Measurements from ENCODE around the gene MOXD1.

Gene MOXD1

GRCh38 chr6:132399376-132400074, 1.8 kb downstream of the MOXD1 start:
- no peak for DNase-seq

DNA sequence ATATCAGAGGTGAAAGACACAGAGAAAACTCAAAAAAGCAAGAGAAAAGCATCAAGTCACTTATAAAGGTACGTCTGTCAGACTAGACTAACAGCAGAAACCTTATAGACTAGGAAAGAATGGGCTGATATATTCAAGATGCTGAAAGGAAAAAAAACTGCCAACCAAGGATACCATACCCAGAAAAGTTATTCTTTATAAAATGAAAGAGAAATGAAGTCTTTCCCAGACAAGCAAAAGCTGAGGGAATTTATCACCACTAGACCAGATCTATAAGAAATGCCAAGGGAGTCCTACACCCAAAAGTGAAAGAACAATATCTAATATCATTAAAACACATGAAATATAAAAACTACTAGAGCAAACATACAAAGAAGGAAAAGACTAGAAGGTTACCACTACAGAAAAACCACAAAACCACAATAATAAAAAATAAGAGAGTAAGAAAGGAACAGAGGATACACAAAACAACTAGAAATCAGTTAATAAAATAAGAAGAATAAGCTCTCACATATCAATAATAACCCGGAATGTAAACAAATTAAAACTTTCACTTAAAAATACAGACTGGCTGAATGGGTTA, 6.2 kb downstream of the MOXD1 start:
- no peak for DNase-seq

DNA sequence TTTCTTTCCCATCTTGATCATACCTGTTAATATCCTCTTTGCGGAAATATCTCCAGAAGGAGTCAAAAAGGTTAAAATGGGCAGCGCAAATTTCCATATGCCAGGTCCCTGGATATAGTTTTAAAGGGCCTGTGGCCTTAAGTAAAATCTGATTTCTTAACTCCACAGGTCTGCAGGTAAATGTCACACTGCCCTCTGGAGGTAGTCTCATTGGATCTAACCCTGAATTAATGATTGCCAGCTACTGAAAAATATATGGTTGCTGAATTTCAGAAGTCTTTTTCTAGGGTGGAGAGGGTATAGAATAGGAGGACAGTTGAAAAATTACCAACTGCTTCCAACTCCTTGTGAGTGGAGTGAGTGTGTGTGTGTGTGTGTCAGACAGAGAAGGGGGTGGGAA, 8.5 kb downstream of the MOXD1 start:
- DNase-seq = no peak

DNA sequence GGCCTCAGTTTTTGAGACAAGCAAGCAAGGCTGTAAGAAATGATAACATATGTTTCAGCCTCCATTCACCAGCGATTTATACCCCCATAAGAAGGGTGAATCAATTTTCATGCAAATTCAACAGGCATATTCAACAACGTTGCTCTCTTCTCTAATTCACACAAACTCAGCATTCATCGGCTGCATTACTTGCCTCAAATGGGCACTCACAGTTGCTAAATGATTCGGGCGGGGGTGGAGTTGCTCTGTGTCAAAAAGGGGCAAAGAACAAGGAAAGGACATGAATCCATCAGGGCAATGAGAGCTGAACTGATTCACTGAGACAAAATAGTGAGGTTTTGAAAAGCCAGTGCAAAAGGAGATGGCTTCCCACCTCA, 9.0 kb downstream of the MOXD1 start:
- no peak for DNase-seq

DNA sequence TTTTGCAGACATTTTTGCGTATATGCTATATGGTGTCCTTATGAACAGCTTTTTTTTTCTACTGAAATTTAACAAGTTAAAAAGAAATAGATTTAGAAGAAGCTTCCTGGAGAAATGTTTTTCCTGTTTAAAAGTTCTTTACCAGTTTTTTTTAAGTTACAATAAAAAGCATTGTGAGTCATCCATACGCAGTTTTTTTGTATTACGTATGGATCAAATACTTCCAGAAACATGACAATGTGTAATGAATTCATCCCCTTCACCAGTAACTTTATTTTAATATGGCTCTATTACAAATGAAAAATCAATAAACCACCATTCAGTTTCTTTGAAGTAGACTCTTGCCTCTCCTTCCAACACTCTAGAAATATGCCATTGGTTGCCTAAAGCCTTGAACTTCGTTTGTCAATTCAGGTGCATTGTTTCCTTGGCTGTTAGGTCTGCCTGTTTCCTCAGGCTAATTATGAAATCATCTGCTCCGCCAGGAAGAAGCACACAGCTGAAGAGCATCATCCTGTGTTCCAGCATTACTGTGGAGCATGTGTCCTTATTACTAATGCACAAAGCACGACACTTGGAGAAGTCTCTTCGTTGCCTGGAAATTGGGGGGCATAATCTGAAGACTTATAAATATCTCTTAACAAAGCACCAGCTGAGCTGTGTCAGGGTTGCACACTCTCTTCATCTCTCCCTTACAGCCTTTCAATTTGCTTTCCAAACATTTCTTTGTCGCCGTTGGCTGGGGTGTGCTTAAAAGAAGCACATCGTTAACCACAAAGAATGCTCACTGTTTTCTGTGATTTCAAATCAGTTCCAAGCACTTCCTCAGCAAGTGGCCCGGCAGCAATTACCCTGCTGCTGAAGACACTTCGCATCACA, 9.6 kb downstream of the MOXD1 start:
- no peak for DNase-seq

DNA sequence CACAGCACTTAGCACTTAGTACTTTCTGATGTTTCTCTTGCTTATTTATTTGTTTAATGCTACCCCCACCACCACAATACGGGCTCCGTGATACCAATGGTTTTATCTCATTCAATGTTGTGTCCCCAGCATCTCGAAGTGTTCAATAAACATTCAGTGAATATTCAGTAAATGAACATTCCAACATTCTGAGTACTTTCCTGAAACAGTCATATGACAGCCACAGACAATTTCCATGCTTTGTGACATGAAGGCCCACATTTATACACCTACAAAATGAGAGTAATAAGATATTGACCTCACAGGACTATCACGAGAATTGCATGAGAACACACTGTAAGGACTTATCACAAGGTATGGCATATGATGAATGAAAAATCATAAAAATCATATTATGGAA, 10.8 kb downstream of the MOXD1 start:
- DNase-seq = no peak

DNA sequence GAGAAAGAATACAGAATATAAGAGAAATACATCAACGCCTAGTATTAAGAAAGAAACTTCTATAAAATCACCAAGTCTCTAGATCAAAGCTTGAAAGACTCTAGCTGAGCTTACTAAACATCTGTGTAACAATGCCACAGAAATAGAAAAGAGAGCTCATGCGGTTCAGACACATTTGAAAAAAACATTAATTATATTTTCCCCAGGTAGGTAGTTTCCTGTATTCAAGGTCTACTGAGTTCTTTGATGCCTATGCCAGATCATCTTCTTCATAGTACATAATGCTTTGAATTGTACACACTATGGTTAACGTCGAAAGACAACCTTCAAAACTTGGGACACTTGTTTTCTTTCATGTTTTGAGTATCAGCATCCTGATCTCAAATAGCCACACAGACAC, 11.3 kb downstream of the MOXD1 start:
- no peak for DNase-seq

DNA sequence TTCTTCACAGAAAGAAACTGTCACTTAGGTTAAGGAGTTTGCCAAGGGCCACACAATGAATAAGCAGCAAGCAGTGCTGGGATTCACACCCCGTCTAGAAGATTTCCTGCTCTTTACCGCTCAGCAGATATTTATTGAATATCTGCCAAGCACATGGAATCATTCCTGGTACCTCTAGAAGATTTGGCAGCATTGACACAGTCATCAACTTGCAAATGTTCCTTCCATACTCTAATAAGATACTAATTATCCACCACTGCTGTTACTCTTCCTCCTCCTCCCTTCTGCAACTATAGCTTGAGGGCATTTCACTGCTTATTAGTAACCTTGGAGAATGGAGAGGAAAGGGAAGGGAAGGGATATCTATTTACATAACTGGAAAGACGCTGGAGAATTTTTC, 13.0 kb downstream of the MOXD1 start:
- DNase-seq = no peak

DNA sequence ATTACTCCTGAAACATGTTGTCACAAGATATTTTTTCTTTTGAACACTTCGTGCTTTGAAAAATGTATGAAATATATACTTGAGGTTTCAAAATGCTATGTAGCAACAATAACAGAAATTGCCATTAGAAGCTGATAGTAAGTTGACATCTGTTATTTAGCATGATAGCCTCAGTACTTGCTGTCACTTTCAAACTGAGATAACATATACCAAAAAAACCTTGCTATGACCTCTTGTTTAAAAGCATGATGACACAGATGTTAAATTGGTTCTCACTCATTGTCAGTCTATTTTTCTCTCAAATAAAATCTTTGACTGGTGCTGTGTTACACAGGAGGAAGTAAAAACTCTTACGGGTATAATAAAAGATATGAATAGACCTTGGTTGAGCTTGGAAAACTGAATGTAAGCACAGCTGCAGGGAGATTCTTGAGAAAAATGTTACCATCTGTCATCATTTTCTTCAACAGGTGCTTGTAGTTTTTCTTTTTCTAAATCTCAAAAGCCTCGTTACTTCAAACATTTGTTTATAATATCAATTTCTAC, 18.6 kb downstream of the MOXD1 start:
- DNase-seq = no peak

- DNase-seq = no peak
Measured at GRCh38 chr6:132381381-132381780, 19.9 kb downstream of the MOXD1 start.

DNA sequence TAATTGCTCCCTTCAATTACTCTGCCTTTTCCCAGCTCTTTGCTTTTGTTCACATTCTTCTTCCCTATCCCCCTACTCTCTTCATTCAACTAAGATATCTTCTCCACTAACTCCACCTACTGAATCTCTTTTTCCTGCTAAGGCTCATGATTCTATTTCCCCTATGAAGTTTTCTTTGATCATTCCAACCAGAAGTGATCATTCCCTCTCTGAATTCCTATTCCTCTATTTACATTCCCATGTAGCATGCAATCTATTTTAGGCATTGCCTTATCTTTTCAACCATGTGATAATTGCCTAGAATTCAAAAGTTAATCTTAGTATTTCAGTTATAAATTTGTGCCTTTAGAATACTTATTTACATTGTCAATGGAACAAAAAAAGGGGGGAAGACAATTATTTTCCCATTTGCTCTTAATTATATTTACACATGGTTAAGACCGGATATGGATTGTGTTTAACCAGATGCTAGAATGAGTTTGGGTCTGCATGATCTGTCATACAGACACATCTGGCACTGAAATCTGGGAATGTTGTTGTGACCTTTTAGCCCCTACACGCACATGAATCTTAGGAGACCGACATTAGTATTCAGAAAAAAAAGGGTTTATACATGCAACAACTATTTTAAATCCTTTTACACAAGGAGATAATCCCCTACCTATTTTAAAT, 20.8 kb downstream of the MOXD1 start:
- DNase-seq = no peak

GRCh38 chr6:132369526-132369925, 31.7 kb downstream of the MOXD1 start:
- DNase-seq = no peak

DNA sequence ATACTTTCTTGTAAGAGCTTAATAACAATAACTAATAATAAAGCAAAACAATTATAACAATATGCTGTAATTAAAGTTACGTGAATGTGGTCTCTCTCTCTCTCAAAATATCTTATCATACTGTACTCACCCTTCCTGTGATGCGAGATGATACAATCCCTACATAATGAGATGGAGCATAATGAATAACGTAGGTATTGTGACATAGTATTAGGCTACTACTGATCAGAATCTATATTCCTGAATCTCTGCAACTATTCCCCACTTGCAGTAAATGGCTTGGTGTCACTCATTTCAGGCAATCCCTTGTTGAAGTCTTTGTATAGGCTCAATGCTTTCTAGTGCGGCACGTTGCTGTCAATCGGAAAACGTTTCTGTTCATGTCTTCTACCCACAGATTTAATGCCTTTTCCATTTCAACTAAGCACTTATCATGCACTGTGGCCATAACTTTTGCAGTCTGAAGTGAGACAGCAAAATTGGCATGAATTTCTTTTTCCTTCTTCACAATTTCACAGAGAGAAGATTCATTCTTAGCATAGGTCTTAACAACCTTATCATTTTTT, 32.3 kb downstream of the MOXD1 start:
- no peak for DNase-seq

GRCh38 chr6:132365281-132365907, 35.9 kb downstream of the MOXD1 start:
- DNase-seq = no peak

- no peak for DNase-seq
Measured at GRCh38 chr6:132364306-132365074, 36.8 kb downstream of the MOXD1 start.

GRCh38 chr6:132362442-132363185, 38.7 kb downstream of the MOXD1 start:
- DNase-seq = no peak

DNA sequence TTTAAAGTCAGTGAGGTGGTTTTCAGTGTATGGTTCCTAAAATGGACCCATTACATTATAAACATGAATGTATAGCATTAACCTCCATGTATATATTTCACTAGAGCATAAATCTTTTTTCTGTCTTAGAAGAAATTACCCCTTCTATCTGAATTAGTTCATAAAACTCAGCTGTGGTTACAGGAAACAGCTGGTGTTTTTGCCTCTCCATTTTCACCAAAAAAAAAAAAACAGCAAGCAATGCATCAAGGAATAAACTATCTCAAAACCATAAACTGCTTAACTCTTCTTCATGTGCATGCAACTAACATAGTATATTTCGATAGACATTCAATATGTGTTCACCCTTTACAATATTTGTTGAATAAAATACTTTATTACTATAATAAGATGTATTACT, 40.2 kb downstream of the MOXD1 start:
- DNase-seq = no peak

- no peak for DNase-seq
Measured at GRCh38 chr6:132359886-132360285, 41.4 kb downstream of the MOXD1 start.

DNA sequence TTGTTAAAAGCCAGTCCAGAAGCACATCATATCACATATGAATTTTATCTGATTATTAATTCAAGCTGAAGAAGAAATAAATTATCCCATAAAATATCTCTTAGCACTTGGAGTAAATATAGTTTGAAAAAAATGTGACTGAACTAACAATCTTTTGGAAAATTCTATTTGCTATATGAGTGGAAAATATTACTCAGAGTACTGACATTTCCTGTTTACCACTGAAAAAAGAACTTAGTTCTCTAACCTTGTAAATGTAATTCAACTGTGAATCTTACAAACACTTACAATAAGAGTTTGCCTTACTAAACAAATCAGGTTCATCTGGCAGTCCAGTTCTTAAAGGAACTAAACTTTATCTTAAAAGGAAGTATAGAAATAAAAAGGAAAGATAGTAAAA, 44.2 kb downstream of the MOXD1 start:
- DNase-seq = no peak

GRCh38 chr6:132354517-132355167, 46.6 kb downstream of the MOXD1 start:
- no peak for DNase-seq
